GM12878 (cell line): Measurements from ENCODE around the gene CYP24A1. TPM values are rescaled to one million over a fixed set of nuclear protein-coding genes. Genes with fewer than 3 reads are reported as not detected.

Experiments used
- ATAC-seq: fragments of 200-7000 bp; cut with Tn5 transposase; 3 replicates; pipeline ENCODE4 v1.9.1; 2020; ENCODE audit warnings: mild to moderate bottlenecking, moderate library complexity
- BruUV-seq: library from RNA; stranded (reverse); fragments of 400-500 nt; replicated peaks from 2 replicates; lab custom pipeline; 2021; lab: Mats Ljungman, UMichigan
- CTCF ChIA-PET: fragments of 300-600 bp; sonication (Branson Sonifier 250); formaldehyde crosslinking; extraction: SDS; loops from one replicate; lab custom pipeline; 2021; ENCODE audit warnings: inconsistent platforms; lab: Yijun Ruan, JAX
- POLR2A ChIA-PET: fragments of 350-600 bp; formaldehyde crosslinking; extraction: SDS; loops from one replicate; lab custom pipeline; 2021; ENCODE audit warnings: inconsistent platforms; lab: Charles Lee
- RAD21 ChIA-PET: fragments of 300-600 bp; sonication (Branson Sonifier 250); formaldehyde crosslinking; loops from one replicate; lab custom pipeline; 2023; ENCODE audit warnings: antibody characterized with exemption; ENCODE audit not compliant: unreplicated experiment; lab: Charles Lee
- SMC1A ChIA-PET: fragments of 300-600 bp; sonication (Branson Sonifier 250); formaldehyde crosslinking; loops from one replicate; lab custom pipeline; 2023; ENCODE audit not compliant: unreplicated experiment, uncharacterized antibody; lab: Charles Lee
- DNase-seq: peaks from one replicate; pipeline ENCODE4 v3.0.0-alpha.2; 2011; ENCODE audit warnings: low read depth, low spot score
- FAIRE-seq: peaks from 3 replicates; lab custom pipeline; 2011; peaks lifted over from hg19 to GRCh38; lab: Jason Lieb, UNC
- H2AFZ ChIP-seq: 2 replicates; pipeline ENCODE4 v1.6.0; 2011; ENCODE audit warnings: low read depth, low read length, control low read depth; ENCODE audit not compliant: control insufficient read depth
- H3K27ac ChIP-seq: 2 replicates; pipeline ENCODE4 v1.5.1; 2011; ENCODE audit warnings: control low read depth; ENCODE audit not compliant: control insufficient read depth, insufficient read depth
- H3K27me3 ChIP-seq, 2 experiments: replicated peaks in 1 of 2; 2 replicates each; pipeline versions ENCODE4 v1.6.0 to v1.6.1; 2011; ENCODE audit warnings: low read length in 1 of 2; ENCODE audit not compliant: control insufficient read depth in 2 of 2, insufficient read depth in 2 of 2
- H3K36me3 ChIP-seq, 2 experiments: 2 replicates each; pipeline ENCODE4 v1.5.1; 2011; ENCODE audit warnings: low read length in 1 of 2; ENCODE audit not compliant: control insufficient read depth in 2 of 2, insufficient read depth in 2 of 2
- H3K4me1 ChIP-seq: 2 replicates; pipeline ENCODE4 v1.6.1; 2011; ENCODE audit warnings: mild to moderate bottlenecking, low read length, moderate library complexity, mixed read lengths; ENCODE audit not compliant: control insufficient read depth, insufficient read depth
- H3K4me2 ChIP-seq: 2 replicates; pipeline ENCODE4 v1.6.0; 2011; ENCODE audit warnings: control low read depth; ENCODE audit not compliant: control insufficient read depth, insufficient read depth
- H3K4me3 ChIP-seq: fragments of 200-600 bp; sonication (generic); 2 replicates; pipeline ENCODE4 v1.5.1; 2016
- H3K79me2 ChIP-seq: 2 replicates; pipeline ENCODE4 v1.6.0; 2011; ENCODE audit warnings: low read length; ENCODE audit not compliant: control insufficient read depth, insufficient read depth
- H3K9ac ChIP-seq: 2 replicates; pipeline ENCODE4 v1.8.0; 2011; ENCODE audit warnings: low read length, control low read depth, mixed read lengths; ENCODE audit not compliant: control insufficient read depth, insufficient read depth
- H3K9me3 ChIP-seq: replicated peaks from 3 replicates; pipeline ENCODE4 v1.5.1; 2011; ENCODE audit warnings: mild to moderate bottlenecking, low read length; ENCODE audit not compliant: control insufficient read depth, insufficient read depth
- H4K20me1 ChIP-seq: 2 replicates; pipeline ENCODE4 v1.6.0; 2011; ENCODE audit not compliant: control insufficient read depth, insufficient read depth
- CHD4 ChIP-seq: fragments of 200-600 bp; sonication (generic); IDR thresholded peaks from 2 replicates; pipeline ENCODE4 v1.6.1; 2016; ENCODE audit warnings: mild to moderate bottlenecking
- ESRRA ChIP-seq: IDR thresholded peaks from 2 replicates; pipeline ENCODE4 v1.6.1; 2012; ENCODE audit warnings: mild to moderate bottlenecking, low read length, improper control_type of control experiment
- FOXM1 ChIP-seq: IDR thresholded peaks from 2 replicates; pipeline ENCODE4 v1.6.1; 2012; ENCODE audit warnings: low read depth, mild to moderate bottlenecking, inconsistent platforms, low read length, moderate library complexity
- HDGF ChIP-seq: fragments of 450-650 bp; IDR thresholded peaks from 2 replicates; pipeline ENCODE4 v1.6.1; 2016; ENCODE audit warnings: antibody characterized with exemption
- NFXL1 ChIP-seq: fragments of 450-650 bp; IDR thresholded peaks from 2 replicates; pipeline ENCODE4 v1.6.1; 2017; ENCODE audit warnings: antibody characterized with exemption, mild to moderate bottlenecking, borderline replicate concordance
- NFYB ChIP-seq: IDR thresholded peaks from 2 replicates; pipeline ENCODE4 v1.6.1; 2011; ENCODE audit warnings: low read depth, mild to moderate bottlenecking, low read length, improper control_type of control experiment, moderate library complexity; ENCODE audit not compliant: insufficient read depth
- RCOR1 ChIP-seq: conservative IDR thresholded peaks from 2 replicates; pipeline ENCODE4 v1.6.1; 2012; ENCODE audit warnings: low read depth, low read length, improper control_type of control experiment
- SMAD1 ChIP-seq: fragments of 450-650 bp; IDR thresholded peaks from 2 replicates; pipeline ENCODE4 v1.6.1; 2018; ENCODE audit warnings: mild to moderate bottlenecking, low read depth; ENCODE audit not compliant: partially characterized antibody
- TARDBP ChIP-seq: IDR thresholded peaks from 2 replicates; pipeline ENCODE4 v1.6.1; 2016; ENCODE audit warnings: borderline replicate concordance
- ZZZ3 ChIP-seq: IDR thresholded peaks from 2 replicates; pipeline ENCODE4 v1.6.1; 2011; ENCODE audit warnings: low read depth; ENCODE audit not compliant: control insufficient read depth, insufficient read length
- WGBS: methylation state at CpG from one replicate; pipeline ENCODE4 v1.1.6; 2016; ENCODE audit warnings: low lambda C conversion rate; ENCODE audit not compliant: insufficient replicate concordance, insufficient coverage; ENCODE audit errors: missing lambda C conversion rate; 5-methylcytosine and 5-hydroxymethylcytosine counted together
- in situ Hi-C: fragments of 300-500 bp; cut with MboI; formaldehyde crosslinking; loops from 9 replicates; pipeline ENCODE4 v1.14.3; 2018; ENCODE audit warnings: mixed read lengths
- intact Hi-C: fragments of 100-400 bp; cut with micrococcal nuclease; formaldehyde crosslinking; loops from one replicate; pipeline ENCODE4 v1.14.2; 2022; ENCODE audit not compliant: unreplicated experiment
- polyA plus RNA-seq, 11 experiments: library from polyadenylated mRNA; depleted of rRNA in 4 of 11; unstranded in 6 of 11; stranded (reverse) in 5 of 11; fragments of >200 nt; fragmentation: Nextera tagmentation in 4 of 11; fragmentation: Illumina TruSeq in 1 of 11; extraction: Ambion mirVana in 4 of 11; extraction: Trizol in 1 of 11; gene quantifications; 1 replicate in 1 of 11; 2 replicates in 10 of 11; pipeline versions ENCODE4 v1.2.1 to v1.2.3, GENCODE V29; 2011 to 2016; ENCODE audit warnings: inconsistent platforms in 2 of 11, missing spikeins in 2 of 11, low read depth in 1 of 11
- total RNA-seq, 4 experiments: library from RNA; depleted of rRNA in 3 of 4; stranded (reverse); fragments of >200 nt in 3 of 4; fragmentation: Illumina TruSeq in 1 of 4; extraction: Trizol in 1 of 4; gene quantifications; 2 replicates each; pipeline versions ENCODE4 v1.2.1 to v1.2.3, GENCODE V29; 2013 to 2021
- TF ChIP-seq, protein P1 (sequence below): fragments of 450-650 bp; formaldehyde crosslinking; IDR thresholded peaks from 2 replicates; pipeline ENCODE4 v1.4.0; 2022; ENCODE audit warnings: mild to moderate bottlenecking, moderate library complexity
- TF ChIP-seq, protein P2 (sequence below): IDR thresholded peaks from 2 replicates; pipeline ENCODE4 v1.6.1; 2011; ENCODE audit warnings: low read depth, mild to moderate bottlenecking, low read length, moderate library complexity, borderline replicate concordance; ENCODE audit errors: extremely low read depth
- TF ChIP-seq, protein P3 (sequence below): IDR thresholded peaks from 2 replicates; pipeline ENCODE4 v1.6.1; 2012; ENCODE audit warnings: low read length, inconsistent platforms
- TF ChIP-seq, protein P4 (sequence below): fragments of 450-650 bp; IDR thresholded peaks from 2 replicates; pipeline ENCODE4 v1.6.1; 2016; ENCODE audit warnings: mild to moderate bottlenecking

Gene CYP24A1
- total and polyA plus RNA-seq, 10 of the 15 experiments (the other 5 are each of a cell fraction or from before 2014, with no cell fraction given): 0.69 TPM; not detected in 9

DNA sequence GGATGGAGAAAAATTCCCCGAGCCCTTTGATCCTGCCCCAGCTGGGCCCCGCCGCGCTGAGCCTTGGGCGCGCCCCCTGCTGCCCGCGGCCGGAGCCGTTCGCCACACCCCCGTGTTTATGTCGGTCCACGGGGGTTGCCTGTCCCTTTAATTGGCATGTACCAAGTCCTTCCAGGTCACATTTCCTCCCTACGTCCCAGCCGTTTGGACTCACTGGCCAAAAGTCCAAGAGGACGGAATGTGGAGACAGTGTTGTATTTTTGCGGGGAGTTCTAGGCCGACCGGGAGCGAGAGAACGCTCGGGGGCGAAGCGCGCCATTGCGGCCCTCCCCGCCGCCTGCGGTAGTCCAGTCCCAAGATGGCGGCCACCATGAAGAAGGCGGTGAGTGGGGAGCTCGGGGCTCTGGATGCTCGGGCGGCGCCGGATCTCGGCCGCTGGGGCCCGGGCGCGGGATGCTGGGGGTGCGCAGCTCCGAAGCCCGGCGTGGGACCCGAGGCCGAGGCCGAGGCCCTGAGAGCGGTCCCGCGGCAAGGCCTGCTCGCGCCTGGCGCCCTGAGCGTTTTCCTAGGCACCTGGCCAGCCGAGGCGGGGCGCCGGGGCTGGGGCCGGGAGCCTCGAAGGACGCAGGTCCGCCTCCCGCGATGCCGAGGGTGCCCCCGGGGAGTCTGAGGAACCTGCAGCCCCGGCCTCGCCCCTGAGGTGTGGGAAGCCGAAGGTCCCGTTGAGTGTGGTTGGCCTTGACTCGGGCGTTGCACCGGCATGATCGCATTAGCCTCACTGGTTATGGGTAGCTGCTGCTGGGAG is 34.2 kb upstream of the CYP24A1 start, which contains the start of gene PFDN4 (continued):
- TF ChIP-seq NFYB: no peak
- TF ChIP-seq ESRRA: no peak
- TF ChIP-seq FOXM1: no peak
- no peak for TF ChIP-seq CHD4
- no peak for TF ChIP-seq ZZZ3
- TF ChIP-seq SMAD1: no peak
- TF ChIP-seq TARDBP: no peak
- no peak for TF ChIP-seq HDGF
- TF ChIP-seq, all 136 proteins: peak for 70

DNA sequence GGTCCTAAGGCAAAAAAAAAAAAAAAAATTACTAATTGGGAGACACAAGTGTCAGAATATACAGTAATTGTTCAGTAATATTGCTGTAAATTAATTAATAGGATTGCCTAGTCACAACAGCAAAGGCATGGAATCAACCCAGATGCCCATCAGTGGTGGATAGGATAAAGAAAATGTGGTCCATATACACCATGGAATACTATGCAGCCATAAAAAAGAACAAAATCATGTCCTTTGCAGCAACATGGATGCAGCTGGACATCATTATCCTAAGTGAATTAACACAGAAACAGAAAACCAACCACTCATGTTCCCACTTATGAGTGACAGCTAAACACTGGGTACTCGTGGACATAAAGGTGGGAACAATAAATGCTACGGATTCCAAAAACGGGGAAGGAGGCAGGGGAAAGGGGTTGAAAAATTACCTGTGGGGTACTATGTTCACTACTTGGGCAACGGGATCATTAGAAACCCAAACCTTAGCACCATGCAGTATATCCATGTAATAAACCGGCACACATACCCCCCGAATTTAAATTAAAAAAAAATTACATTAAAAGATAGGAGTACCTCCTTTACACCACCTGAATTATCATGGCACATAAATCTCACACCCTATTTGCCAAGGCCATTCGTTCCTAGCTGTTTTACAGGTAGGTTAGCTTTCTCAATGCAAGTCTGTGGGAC is 33.4 kb upstream of the CYP24A1 start:
- ChIA-PET CTCF (interaction anchor here (0.7 to 3.4 kb wide), 17 partner anchors 8 to 1895 kb away, joined by 3 to 29 read pairs (median 5); no protein-coding TSS in a partner anchor), POLR2A (interaction anchor here (1.4 kb wide), 1 partner anchor 426 kb away, joined by 3 read pairs; no protein-coding TSS in a partner anchor), SMC1A (interaction anchor here (0.7 to 3.4 kb wide), 7 partner anchors 7 to 268 kb away, joined by 3 to 14 read pairs (median 4); no protein-coding TSS in a partner anchor), RAD21 (interaction anchor here (0.5 to 1.3 kb wide), 2 partner anchors 104 to 271 kb away, joined by 3 read pairs; no protein-coding TSS in a partner anchor)
- intact Hi-C loops (no loop called here), in situ Hi-C loops (loop anchor here (10.0 kb wide), 1 partner anchor 632 kb away; no protein-coding TSS in a partner anchor)
- peak overlapping the region; percentile 54; the same call in 1 of the 2 replicates for H3K4me2 ChIP-seq
- peak overlapping the region; percentile 91; the same call in 1 of the 2 replicates for H3K4me3 ChIP-seq
- no peaks in the 10 kb centered on the region for H4K20me1 ChIP-seq
- DNase-seq (no peak), FAIRE-seq (no peak), ATAC-seq (no peak)
- H3K36me3 ChIP-seq: no peaks in the 10 kb centered on the region
- no peaks in the 10 kb centered on the region for H3K9me3 ChIP-seq
- H3K27me3 ChIP-seq: no peaks in the 10 kb centered on the region
- H3K79me2 ChIP-seq: peaks cover 20% of the 10 kb centered on the region
- H3K27ac ChIP-seq: no peak overlapping the region; the same call in 1 of the 2 replicates
- TF ChIP-seq, protein P1, sequence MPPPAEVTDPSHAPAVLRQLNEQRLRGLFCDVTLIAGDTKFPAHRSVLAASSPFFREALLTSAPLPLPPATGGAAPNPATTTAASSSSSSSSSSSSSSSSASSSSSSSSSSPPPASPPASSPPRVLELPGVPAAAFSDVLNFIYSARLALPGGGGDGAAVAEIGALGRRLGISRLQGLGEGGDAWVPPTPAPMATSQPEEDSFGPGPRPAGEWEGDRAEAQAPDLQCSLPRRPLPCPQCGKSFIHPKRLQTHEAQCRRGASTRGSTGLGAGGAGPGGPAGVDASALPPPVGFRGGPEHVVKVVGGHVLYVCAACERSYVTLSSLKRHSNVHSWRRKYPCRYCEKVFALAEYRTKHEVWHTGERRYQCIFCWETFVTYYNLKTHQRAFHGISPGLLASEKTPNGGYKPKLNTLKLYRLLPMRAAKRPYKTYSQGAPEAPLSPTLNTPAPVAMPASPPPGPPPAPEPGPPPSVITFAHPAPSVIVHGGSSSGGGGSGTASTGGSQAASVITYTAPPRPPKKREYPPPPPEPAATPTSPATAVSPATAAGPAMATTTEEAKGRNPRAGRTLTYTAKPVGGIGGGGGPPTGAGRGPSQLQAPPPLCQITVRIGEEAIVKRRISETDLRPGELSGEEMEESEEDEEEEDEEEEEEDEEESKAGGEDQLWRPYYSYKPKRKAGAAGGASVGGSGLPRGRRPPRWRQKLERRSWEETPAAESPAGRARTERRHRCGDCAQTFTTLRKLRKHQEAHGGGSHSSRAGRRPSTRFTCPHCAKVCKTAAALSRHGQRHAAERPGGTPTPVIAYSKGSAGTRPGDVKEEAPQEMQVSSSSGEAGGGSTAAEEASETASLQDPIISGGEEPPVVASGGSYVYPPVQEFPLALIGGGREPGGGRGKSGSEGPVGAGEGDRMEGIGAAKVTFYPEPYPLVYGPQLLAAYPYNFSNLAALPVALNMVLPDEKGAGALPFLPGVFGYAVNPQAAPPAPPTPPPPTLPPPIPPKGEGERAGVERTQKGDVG (CRISPR knock-in tag): no peak
- TF ChIP-seq, protein P2, sequence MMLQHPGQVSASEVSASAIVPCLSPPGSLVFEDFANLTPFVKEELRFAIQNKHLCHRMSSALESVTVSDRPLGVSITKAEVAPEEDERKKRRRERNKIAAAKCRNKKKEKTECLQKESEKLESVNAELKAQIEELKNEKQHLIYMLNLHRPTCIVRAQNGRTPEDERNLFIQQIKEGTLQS: no peak
- TF ChIP-seq RCOR1: no peak
- TF ChIP-seq, protein P3, sequence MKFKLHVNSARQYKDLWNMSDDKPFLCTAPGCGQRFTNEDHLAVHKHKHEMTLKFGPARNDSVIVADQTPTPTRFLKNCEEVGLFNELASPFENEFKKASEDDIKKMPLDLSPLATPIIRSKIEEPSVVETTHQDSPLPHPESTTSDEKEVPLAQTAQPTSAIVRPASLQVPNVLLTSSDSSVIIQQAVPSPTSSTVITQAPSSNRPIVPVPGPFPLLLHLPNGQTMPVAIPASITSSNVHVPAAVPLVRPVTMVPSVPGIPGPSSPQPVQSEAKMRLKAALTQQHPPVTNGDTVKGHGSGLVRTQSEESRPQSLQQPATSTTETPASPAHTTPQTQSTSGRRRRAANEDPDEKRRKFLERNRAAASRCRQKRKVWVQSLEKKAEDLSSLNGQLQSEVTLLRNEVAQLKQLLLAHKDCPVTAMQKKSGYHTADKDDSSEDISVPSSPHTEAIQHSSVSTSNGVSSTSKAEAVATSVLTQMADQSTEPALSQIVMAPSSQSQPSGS: no peak
- peak; percentile 1 for TF ChIP-seq NFXL1
- TF ChIP-seq, protein P4, sequence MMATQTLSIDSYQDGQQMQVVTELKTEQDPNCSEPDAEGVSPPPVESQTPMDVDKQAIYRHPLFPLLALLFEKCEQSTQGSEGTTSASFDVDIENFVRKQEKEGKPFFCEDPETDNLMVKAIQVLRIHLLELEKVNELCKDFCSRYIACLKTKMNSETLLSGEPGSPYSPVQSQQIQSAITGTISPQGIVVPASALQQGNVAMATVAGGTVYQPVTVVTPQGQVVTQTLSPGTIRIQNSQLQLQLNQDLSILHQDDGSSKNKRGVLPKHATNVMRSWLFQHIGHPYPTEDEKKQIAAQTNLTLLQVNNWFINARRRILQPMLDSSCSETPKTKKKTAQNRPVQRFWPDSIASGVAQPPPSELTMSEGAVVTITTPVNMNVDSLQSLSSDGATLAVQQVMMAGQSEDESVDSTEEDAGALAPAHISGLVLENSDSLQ: peak; percentile 16; the same call in 1 of the 2 replicates
- WGBS: 35% methylated on average over 7 of the region's 7 CpGs
- BruUV-seq: no TSS peak
- peak overlapping the region; percentile 100 for H2AFZ ChIP-seq
- H3K9ac ChIP-seq: no peak overlapping the region; the same call in 1 of the 2 replicates
- peaks cover 14% of the 10 kb centered on the region for H3K4me1 ChIP-seq
